Neural cell (in vitro differentiated cells): Measurements from ENCODE around the gene MSGN1. TPM values are rescaled to one million over a fixed set of nuclear protein-coding genes. Genes with fewer than 3 reads are reported as not detected.

Experiments used
- H2AFZ ChIP-seq: fragments of 200-600, 300-800 bp; sonication (generic), shearing (Covaris generic); 2 replicates; pipeline ENCODE4 v1.6.0; 2014; ENCODE audit warnings: low read depth, mild to moderate bottlenecking, antibody characterized with exemption, low read length, moderate library complexity
- H3F3A ChIP-seq: fragments of 200-600 bp; shearing (Covaris generic); 2 replicates; pipeline ENCODE4 v1.6.1; 2016; ENCODE audit warnings: mild to moderate bottlenecking, moderate library complexity, mixed read lengths, antibody characterized with exemption, low read length; ENCODE audit not compliant: insufficient read depth, poor library complexity, severe bottlenecking
- H3K27ac ChIP-seq: fragments of 200-600, 300-800 bp; sonication (generic), shearing (Covaris generic); 2 replicates; pipeline ENCODE4 v1.5.1; 2014; ENCODE audit warnings: mild to moderate bottlenecking, low read length, moderate library complexity
- H3K27me3 ChIP-seq: fragments of 300-800, 200-600 bp; sonication (generic), shearing (Covaris generic); 2 replicates; pipeline ENCODE4 v1.6.0; 2014; ENCODE audit warnings: mild to moderate bottlenecking, low read depth, low read length, moderate library complexity; ENCODE audit not compliant: insufficient read depth
- H3K36me3 ChIP-seq: fragments of 300-800, 200-600 bp; sonication (generic), shearing (Covaris generic); 2 replicates; pipeline ENCODE4 v1.5.1; 2014; ENCODE audit warnings: mild to moderate bottlenecking, antibody characterized with exemption, low read length, moderate library complexity; ENCODE audit not compliant: insufficient read depth
- H3K4me2 ChIP-seq: fragments of 300-800, 200-600 bp; sonication (generic), shearing (Covaris generic); 2 replicates; pipeline ENCODE4 v1.6.0; 2014; ENCODE audit warnings: mild to moderate bottlenecking, low read length
- H3K4me3 ChIP-seq: fragments of 300-800, 200-600 bp; sonication (generic), shearing (Covaris generic); 2 replicates; pipeline ENCODE4 v1.5.1; 2014; ENCODE audit warnings: mild to moderate bottlenecking, low read length, moderate library complexity
- H3K79me2 ChIP-seq: fragments of 200-600 bp; shearing (Covaris generic); replicated peaks from 2 replicates; pipeline ENCODE4 v1.6.0; 2014; ENCODE audit warnings: mild to moderate bottlenecking, low read length, moderate library complexity; ENCODE audit not compliant: insufficient read depth
- H3K9ac ChIP-seq: fragments of 300-800, 200-600 bp; sonication (generic), shearing (Covaris generic); 2 replicates; pipeline ENCODE4 v1.6.1; 2016; ENCODE audit warnings: mild to moderate bottlenecking, low read length, mixed read lengths
- H3K9me2 ChIP-seq: fragments of 200-600 bp; shearing (Covaris generic); 2 replicates; pipeline ENCODE4 v1.6.1; 2016; ENCODE audit warnings: mild to moderate bottlenecking, low read length, mixed read lengths; ENCODE audit not compliant: insufficient read depth
- H3K9me3 ChIP-seq: fragments of 200-600, 300-800 bp; sonication (generic), shearing (Covaris generic); 2 replicates; pipeline ENCODE4 v1.6.1; 2016; ENCODE audit warnings: mild to moderate bottlenecking, mixed run types, low read length, moderate library complexity, mixed read lengths
- H4K20me1 ChIP-seq: fragments of 200-600 bp; shearing (Covaris generic); 2 replicates; pipeline ENCODE4 v1.6.1; 2016; ENCODE audit warnings: mild to moderate bottlenecking, mixed run types; ENCODE audit not compliant: insufficient read depth
- EP300 ChIP-seq: fragments of 450-650 bp; conservative IDR thresholded peaks from 2 replicates; pipeline ENCODE4 v1.6.1; 2014; ENCODE audit warnings: antibody characterized with exemption, mild to moderate bottlenecking, moderate library complexity; ENCODE audit not compliant: poor library complexity, severe bottlenecking
- EZH2 ChIP-seq: fragments of 200-600, 300-800 bp; shearing (Covaris generic), sonication (generic); IDR thresholded peaks from 2 replicates; pipeline ENCODE4 v1.6.1; 2014; ENCODE audit warnings: antibody characterized with exemption, low read length, borderline replicate concordance, mild to moderate bottlenecking; ENCODE audit not compliant: insufficient read depth, poor library complexity, severe bottlenecking
- MXI1 ChIP-seq: fragments of 450-650 bp; conservative IDR thresholded peaks from 2 replicates; pipeline ENCODE4 v1.6.1; 2014; ENCODE audit warnings: antibody characterized with exemption, mild to moderate bottlenecking; ENCODE audit not compliant: poor library complexity, severe bottlenecking
- POLR2AphosphoS5 ChIP-seq: IDR thresholded peaks from 2 replicates; pipeline ENCODE4 v1.6.1; 2012
- RAD21 ChIP-seq: fragments of 450-650 bp; conservative IDR thresholded peaks from 2 replicates; pipeline ENCODE4 v1.6.1; 2014; ENCODE audit warnings: antibody characterized with exemption, mild to moderate bottlenecking, moderate library complexity
- SMC3 ChIP-seq: fragments of 450-650 bp; conservative IDR thresholded peaks from 2 replicates; pipeline ENCODE4 v1.6.1; 2014; ENCODE audit warnings: antibody characterized with exemption, mild to moderate bottlenecking, moderate library complexity; ENCODE audit not compliant: poor library complexity
- TAF1 ChIP-seq: IDR thresholded peaks from 2 replicates; pipeline ENCODE4 v1.6.1; 2012; ENCODE audit warnings: low read depth
- polyA plus RNA-seq: library from polyadenylated mRNA; depleted of rRNA; stranded (reverse); fragments of >200 nt; gene quantifications from 2 replicates; pipeline ENCODE4 v1.2.3, GENCODE V29; 2014
- TF ChIP-seq, protein P1 (sequence below): fragments of 450-650 bp; IDR thresholded peaks from 2 replicates; pipeline ENCODE4 v1.5.1; 2014; ENCODE audit warnings: antibody characterized with exemption, mild to moderate bottlenecking, moderate library complexity; ENCODE audit not compliant: poor library complexity, severe bottlenecking
- TF ChIP-seq, protein P2 (sequence below): IDR thresholded peaks from 2 replicates; pipeline ENCODE4 v1.6.1; 2012; ENCODE audit warnings: borderline replicate concordance

The MSGN1 gene
- polyA plus RNA-seq, 1 donor from 2014 or later: not detected

DNA sequence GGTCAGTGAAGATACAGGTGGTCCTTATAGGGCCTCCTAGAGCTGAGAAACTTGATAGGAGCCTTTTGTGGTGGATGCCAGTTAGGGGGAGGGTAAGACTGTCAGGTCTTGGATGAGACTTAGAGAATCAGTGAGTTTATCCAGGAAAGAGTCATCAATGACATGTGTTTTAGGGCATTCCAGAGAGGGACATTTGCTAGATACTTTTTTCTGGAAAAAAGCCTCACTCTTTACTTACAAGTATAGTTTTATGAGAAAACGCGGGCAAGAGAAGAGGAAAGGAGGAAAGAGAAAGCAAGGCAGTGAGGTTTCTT is 24.5 kb upstream of the MSGN1 start:
- Histone ChIP-seq H3K36me3 (no peaks in the 10 kb centered on the region), H3K9me2 (no peaks in the 10 kb centered on the region), H2AFZ (no peak overlapping the region), H3K9me3 (no peaks in the 10 kb centered on the region), H3K27ac (no peak overlapping the region), H3K27me3 (no peaks in the 10 kb centered on the region), H3K4me2 (no peak overlapping the region), H3F3A (no peaks in the 10 kb centered on the region), H3K4me3 (no peak overlapping the region), H3K9ac (no peak overlapping the region), H3K79me2 (no peaks in the 10 kb centered on the region), H4K20me1 (no peaks in the 10 kb centered on the region)
- TF ChIP-seq, protein P1, sequence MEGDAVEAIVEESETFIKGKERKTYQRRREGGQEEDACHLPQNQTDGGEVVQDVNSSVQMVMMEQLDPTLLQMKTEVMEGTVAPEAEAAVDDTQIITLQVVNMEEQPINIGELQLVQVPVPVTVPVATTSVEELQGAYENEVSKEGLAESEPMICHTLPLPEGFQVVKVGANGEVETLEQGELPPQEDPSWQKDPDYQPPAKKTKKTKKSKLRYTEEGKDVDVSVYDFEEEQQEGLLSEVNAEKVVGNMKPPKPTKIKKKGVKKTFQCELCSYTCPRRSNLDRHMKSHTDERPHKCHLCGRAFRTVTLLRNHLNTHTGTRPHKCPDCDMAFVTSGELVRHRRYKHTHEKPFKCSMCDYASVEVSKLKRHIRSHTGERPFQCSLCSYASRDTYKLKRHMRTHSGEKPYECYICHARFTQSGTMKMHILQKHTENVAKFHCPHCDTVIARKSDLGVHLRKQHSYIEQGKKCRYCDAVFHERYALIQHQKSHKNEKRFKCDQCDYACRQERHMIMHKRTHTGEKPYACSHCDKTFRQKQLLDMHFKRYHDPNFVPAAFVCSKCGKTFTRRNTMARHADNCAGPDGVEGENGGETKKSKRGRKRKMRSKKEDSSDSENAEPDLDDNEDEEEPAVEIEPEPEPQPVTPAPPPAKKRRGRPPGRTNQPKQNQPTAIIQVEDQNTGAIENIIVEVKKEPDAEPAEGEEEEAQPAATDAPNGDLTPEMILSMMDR: no peak
- TF ChIP-seq, protein P2, sequence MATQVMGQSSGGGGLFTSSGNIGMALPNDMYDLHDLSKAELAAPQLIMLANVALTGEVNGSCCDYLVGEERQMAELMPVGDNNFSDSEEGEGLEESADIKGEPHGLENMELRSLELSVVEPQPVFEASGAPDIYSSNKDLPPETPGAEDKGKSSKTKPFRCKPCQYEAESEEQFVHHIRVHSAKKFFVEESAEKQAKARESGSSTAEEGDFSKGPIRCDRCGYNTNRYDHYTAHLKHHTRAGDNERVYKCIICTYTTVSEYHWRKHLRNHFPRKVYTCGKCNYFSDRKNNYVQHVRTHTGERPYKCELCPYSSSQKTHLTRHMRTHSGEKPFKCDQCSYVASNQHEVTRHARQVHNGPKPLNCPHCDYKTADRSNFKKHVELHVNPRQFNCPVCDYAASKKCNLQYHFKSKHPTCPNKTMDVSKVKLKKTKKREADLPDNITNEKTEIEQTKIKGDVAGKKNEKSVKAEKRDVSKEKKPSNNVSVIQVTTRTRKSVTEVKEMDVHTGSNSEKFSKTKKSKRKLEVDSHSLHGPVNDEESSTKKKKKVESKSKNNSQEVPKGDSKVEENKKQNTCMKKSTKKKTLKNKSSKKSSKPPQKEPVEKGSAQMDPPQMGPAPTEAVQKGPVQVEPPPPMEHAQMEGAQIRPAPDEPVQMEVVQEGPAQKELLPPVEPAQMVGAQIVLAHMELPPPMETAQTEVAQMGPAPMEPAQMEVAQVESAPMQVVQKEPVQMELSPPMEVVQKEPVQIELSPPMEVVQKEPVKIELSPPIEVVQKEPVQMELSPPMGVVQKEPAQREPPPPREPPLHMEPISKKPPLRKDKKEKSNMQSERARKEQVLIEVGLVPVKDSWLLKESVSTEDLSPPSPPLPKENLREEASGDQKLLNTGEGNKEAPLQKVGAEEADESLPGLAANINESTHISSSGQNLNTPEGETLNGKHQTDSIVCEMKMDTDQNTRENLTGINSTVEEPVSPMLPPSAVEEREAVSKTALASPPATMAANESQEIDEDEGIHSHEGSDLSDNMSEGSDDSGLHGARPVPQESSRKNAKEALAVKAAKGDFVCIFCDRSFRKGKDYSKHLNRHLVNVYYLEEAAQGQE: no peak
- TF ChIP-seq EP300 (no peak), RAD21 (no peak), MXI1 (no peak), TAF1 (no peak), POLR2AphosphoS5 (no peak), SMC3 (no peak), EZH2 (no peak)

DNA sequence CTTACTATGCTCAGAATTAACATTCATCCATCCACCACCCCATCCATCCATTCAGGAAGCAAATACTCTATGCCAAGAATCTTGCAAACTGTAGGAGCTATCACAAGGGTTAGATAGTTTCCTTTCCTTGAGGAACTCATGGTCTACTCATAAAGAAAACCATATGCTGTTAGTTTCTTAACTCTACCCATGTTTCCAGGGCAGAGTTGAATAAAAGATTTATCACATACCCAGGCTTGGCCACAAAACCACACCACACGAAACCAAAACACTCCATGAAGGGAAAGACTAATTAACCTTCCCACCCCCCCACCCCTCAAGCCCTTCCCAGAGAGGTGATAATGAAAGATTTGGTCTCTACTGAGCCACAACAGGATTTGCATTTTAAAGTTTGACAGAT is 23.7 kb upstream of the MSGN1 start:
- Histone ChIP-seq H3K79me2 (no peaks in the 10 kb centered on the region), H3K36me3 (no peaks in the 10 kb centered on the region), H3K9me3 (no peaks in the 10 kb centered on the region), H3K4me3 (no peak overlapping the region), H3K4me2 (no peak overlapping the region), H3K27me3 (no peaks in the 10 kb centered on the region), H3K9ac (no peak overlapping the region), H4K20me1 (no peaks in the 10 kb centered on the region), H3K27ac (no peak overlapping the region), H3K9me2 (no peaks in the 10 kb centered on the region), H3F3A (no peaks in the 10 kb centered on the region), H2AFZ (no peak overlapping the region)
- TF ChIP-seq EZH2 (no peak), TAF1 (no peak), SMC3 (no peak)

DNA sequence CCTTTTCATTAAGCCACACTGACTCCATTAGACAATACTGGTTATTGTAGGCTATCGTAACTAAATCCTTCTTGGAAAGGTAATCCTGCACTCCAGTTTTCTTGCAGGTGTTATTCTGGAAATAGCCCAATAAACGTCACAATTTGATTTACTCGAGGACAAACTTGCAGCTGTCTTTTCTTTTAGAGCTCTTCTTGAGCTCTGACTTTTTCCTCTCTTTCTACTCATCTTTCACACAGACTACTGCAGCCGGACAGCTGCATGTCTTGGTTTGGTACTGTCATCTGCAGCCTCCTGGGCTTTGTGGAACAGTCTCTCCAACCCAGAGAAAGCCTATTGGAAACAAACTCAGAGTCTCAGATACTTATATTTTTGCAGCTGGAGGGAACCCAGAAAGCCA is 23.0 kb upstream of the MSGN1 start:
- H3K9me2 ChIP-seq: no peaks in the 10 kb centered on the region
- H2AFZ ChIP-seq: no peak overlapping the region
- no peaks in the 10 kb centered on the region for H3K27me3 ChIP-seq
- H3K9ac ChIP-seq: no peak overlapping the region
- no peaks in the 10 kb centered on the region for H3F3A ChIP-seq
- no peaks in the 10 kb centered on the region for H3K36me3 ChIP-seq
- H3K27ac ChIP-seq: no peak overlapping the region
- TF ChIP-seq POLR2AphosphoS5 (no peak), EZH2 (no peak)
- TF ChIP-seq, protein P1: no peak
- no peak overlapping the region for H3K4me2 ChIP-seq
- no peaks in the 10 kb centered on the region for H4K20me1 ChIP-seq
- H3K79me2 ChIP-seq: no peaks in the 10 kb centered on the region
- H3K4me3 ChIP-seq: no peak overlapping the region
- H3K9me3 ChIP-seq: no peaks in the 10 kb centered on the region
